GM20000 (cell line): Measurements from ENCODE around the gene MEIG1.

ENCODE experiments used
- DNase-seq: peaks from one replicate; pipeline ENCODE4 v3.0.0; 2012; ENCODE audit warnings: low spot score
- TF ChIP-seq, protein P1 (sequence below): IDR thresholded peaks from 2 replicates; pipeline ENCODE4 v1.5.1; 2012; ENCODE audit warnings: mild to moderate bottlenecking, control low read depth; ENCODE audit errors: extremely low read depth, missing control alignments

The MEIG1 gene

DNA sequence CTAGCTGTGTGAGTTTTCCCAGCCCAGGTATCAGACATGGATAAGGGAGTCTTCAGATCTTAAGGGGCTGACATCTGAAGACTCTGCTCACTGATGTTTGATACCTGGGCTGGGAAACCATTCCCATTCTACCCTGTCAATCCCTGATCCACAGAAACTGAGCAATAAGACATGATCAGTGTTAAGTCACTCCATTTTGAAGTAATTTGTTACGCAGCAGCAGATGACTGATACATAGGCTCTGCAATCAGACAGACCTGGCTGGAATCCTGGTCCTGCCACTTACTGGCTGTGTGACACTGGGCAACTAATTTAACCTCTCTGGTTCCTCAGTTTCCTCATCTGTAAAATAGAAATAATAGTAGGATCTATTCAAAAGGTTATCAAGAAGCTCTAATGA is 11.9 kb upstream of the MEIG1 start:
- TF ChIP-seq, protein P1, sequence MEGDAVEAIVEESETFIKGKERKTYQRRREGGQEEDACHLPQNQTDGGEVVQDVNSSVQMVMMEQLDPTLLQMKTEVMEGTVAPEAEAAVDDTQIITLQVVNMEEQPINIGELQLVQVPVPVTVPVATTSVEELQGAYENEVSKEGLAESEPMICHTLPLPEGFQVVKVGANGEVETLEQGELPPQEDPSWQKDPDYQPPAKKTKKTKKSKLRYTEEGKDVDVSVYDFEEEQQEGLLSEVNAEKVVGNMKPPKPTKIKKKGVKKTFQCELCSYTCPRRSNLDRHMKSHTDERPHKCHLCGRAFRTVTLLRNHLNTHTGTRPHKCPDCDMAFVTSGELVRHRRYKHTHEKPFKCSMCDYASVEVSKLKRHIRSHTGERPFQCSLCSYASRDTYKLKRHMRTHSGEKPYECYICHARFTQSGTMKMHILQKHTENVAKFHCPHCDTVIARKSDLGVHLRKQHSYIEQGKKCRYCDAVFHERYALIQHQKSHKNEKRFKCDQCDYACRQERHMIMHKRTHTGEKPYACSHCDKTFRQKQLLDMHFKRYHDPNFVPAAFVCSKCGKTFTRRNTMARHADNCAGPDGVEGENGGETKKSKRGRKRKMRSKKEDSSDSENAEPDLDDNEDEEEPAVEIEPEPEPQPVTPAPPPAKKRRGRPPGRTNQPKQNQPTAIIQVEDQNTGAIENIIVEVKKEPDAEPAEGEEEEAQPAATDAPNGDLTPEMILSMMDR: no peak
- DNase-seq: no peak

DNA sequence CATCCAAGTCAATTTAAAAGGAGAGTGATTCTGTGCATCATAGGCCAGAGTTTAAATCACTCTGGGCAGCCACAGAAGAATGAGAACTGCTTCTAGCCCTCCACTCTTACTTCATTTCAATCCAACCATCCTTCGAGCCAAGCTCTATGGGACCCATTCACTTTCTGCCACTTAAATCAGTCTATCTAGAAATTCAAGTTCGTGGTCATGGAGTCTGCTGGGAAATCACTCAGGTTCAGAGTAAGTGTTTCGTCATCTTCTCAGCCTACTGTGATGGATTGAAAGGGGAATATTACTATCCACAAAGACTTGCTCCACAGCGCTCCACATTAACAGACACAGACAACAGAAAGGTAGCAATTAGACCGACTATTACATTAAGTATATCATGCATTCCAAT is 9.9 kb upstream of the MEIG1 start:
- TF ChIP-seq, protein P1: no peak
- DNase-seq: no peak

DNA sequence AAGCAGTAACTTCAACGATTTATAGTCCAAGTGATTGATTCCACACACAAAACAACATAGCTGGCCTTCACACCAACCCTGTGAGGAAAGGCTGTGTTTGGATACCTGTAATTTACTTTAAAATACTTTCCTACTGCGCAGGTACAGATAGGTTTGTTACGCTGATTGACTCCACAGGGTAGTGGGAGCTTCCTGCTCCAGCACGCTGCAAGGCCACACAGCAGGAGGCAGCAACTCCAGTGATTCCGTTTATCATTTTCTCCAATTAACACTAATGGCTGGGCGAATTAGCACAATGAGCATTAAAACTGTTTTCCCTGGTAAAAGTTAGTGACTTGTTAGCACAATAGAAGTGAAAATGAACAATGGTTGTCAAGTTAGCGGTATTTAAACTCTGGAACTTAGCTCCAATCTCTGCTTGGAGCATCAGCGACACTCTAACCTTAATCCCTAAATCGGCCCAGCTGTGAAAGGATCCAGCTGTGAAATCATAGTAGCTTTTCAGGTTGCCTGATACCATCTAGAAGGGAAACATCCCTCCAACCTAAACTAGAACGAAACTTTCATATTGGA is 6.3 kb upstream of the MEIG1 start:
- TF ChIP-seq, protein P1: no peak
- DNase-seq: no peak

DNA sequence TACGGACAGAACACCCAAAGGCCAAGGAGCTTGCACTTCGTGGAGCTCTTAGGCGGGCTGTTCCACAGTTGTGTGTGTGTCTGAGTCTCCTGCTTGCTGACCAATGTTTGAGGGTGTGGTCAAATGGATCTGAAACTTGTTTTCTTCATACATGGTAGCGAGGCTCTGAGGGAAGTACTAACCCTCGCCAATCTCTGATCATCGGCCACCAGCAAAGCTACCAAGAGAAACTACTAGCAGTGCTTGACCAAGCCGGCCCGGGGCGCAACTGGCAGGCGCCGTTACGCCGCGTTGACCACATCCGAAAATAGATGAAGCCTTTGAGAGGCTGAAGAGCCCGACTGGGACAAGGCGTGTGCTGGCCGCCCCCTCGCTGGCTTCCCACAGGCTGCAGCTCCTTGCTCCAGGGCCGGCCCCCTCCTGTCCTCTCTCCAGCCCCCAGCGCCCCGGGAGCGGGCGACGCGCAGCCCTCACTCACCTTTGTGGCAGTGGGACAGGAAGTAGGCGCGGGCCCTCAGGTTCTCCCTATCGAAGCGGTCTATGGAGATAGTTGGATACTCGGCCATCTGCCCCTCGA is 5.7 kb upstream of the MEIG1 start:
- TF ChIP-seq, protein P1: no peak
- DNase-seq: peak; percentile 41

DNA sequence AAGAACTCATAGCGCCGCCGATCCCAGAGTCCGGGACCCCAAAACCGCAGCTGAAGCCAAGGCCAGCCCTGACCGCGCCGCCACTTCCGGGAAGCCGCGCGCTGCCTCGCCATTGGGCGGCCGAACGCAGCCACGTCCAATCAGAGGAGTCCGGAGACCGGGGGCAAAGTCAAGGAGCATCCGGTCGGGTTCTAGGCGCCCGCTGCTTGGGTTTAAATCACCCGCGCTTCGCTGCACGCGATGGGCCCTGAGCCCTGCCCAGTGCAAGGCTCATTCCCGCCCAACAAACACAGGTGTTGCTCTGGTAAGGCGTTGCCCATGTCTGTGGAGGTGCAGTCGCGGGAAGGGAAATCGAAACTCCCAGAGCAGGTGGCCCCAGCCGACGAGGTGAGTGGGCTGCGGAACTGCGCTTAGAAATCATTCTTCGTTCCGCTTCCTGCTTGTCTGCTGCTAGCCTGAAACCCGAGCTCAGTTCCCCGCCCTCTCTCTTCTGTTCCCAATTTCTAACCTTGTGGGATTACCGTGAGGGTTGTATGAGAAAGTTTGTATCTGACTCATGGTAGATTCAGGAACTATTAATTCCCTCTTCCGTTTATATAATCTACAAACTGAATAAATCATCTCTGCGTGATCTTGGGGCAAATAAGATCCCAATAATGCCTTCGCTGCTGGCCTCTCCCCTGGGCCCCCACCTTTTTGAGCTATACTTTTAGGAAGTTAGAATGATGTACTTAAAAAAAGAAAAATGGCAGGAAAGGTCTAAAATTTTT is 5.0 kb upstream of the MEIG1 start, which contains the start of gene DCLRE1C:
Gene DCLRE1C, minus strand, starts transcription at position 96 of the 770 bp plus-strand sequence. Its CDS starts 86 bp downstream, at position 10.
- peak; percentile 89 for DNase-seq
- TF ChIP-seq, protein P1: no peak

DNA sequence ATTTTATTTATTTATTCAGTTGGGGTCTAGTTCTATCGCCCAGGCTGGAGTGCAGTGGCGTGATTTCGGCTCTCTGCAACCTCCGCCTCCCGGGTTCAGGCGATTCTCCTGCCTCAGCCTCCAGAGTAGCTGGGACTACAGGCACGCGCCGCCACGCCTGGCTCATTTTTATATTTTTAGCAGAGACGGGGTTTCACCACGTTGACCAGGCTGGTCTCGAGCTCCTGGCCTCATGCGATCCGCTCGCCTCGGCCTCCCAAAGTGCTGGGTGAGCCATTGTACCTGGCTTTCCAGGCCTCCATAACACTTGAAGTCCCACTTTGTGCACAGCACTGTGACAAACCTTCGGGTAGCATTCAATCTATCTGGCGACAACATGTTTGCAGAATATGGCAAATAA is 4.3 kb upstream of the MEIG1 start:
- TF ChIP-seq, protein P1: no peak
- DNase-seq: no peak

DNA sequence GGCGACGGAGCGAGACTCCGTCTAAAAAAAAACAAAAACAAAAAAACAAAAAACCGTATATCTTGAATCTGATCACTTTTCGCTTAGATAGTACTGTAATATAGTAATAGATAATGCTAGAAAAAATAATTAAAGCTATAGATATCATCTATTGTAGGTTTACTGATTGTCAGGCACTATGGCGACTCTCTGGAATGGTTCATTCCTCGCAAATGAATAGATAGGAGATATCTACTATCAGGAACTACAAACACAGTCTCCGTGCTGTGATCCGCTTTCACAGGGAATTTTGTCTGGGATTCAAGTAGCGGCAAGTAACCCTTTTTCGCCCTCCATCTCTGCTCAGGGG is 342 bp upstream of the MEIG1 start:
- TF ChIP-seq, protein P1: no peak
- no peak for DNase-seq
